HepG2 (cell line): ENCODE results near the gene JOSD1. TPM values are rescaled to one million over a fixed set of nuclear protein-coding genes. Genes with fewer than 3 reads are reported as not detected.

ENCODE experiments used
- ARHGAP35 ChIP-seq: sonication (generic); formaldehyde crosslinking; IDR thresholded peaks from 2 replicates; pipeline ENCODE4 v1.9.0; 2022; ENCODE audit warnings: mild to moderate bottlenecking, inconsistent platforms, moderate library complexity, missing genetic modification reagents, borderline replicate concordance
- HNRNPLL ChIP-seq: fragments of 200-400 bp; formaldehyde crosslinking; IDR thresholded peaks from 2 replicates; pipeline ENCODE4 v1.6.1; 2017; ENCODE audit warnings: mild to moderate bottlenecking, low read depth, low read length; ENCODE audit not compliant: poor library complexity, severe bottlenecking
- KLF11 ChIP-seq: IDR thresholded peaks from 2 replicates; pipeline ENCODE4 v1.6.1; 2016; ENCODE audit warnings: missing compliant biosample characterization
- MIER2 ChIP-seq: IDR thresholded peaks from 2 replicates; pipeline ENCODE4 v1.6.1; 2016; ENCODE audit warnings: missing biosample characterization, missing genetic modification reagents
- ONECUT2 ChIP-seq: sonication (generic); formaldehyde crosslinking; IDR thresholded peaks from 2 replicates; pipeline ENCODE4 v1.4.0; 2020; ENCODE audit warnings: missing genetic modification reagents
- PHF21A ChIP-seq: sonication (generic); formaldehyde crosslinking; IDR thresholded peaks from 2 replicates; pipeline ENCODE4 v1.5.0; 2020; ENCODE audit warnings: mild to moderate bottlenecking, missing genetic modification reagents
- RCOR2 ChIP-seq: IDR thresholded peaks from 2 replicates; pipeline ENCODE4 v1.6.1; 2016; ENCODE audit warnings: missing biosample characterization, missing genetic modification reagents
- RFX5 ChIP-seq: IDR thresholded peaks from 2 replicates; pipeline ENCODE4 v1.6.1; 2011; ENCODE audit warnings: low read depth, low read length, improper control_type of control experiment
- SP140L ChIP-seq: sonication (generic); formaldehyde crosslinking; IDR thresholded peaks from 2 replicates; pipeline ENCODE4 v1.4.0; 2020; ENCODE audit warnings: missing genetic modification reagents, borderline replicate concordance
- ZNF335 ChIP-seq: sonication (generic); formaldehyde crosslinking; IDR thresholded peaks from 2 replicates; pipeline ENCODE4 v1.4.0; 2020; ENCODE audit warnings: missing genetic modification reagents
- ZNF781 ChIP-seq: sonication (generic); formaldehyde crosslinking; IDR thresholded peaks from 2 replicates; pipeline ENCODE4 v1.5.1; 2020; ENCODE audit warnings: borderline replicate concordance, mild to moderate bottlenecking, missing genetic modification reagents; ENCODE audit errors: not compliant biosample characterization
- ZNF878 ChIP-seq: sonication (generic); formaldehyde crosslinking; IDR thresholded peaks from 2 replicates; pipeline ENCODE4 v1.8.1; 2023; ENCODE audit warnings: mild to moderate bottlenecking, missing genetic modification reagents, moderate library complexity
- polyA plus RNA-seq, 8 experiments: library from polyadenylated mRNA; depleted of rRNA in 3 of 8; stranded (reverse) in 7 of 8; unstranded in 1 of 8; fragments of >200 nt; fragmentation: Illumina TruSeq in 4 of 8; extraction: Trizol in 4 of 8; gene quantifications; 2 replicates each; pipeline versions ENCODE4 v1.2.1 to v1.2.3, GENCODE V29; 2011 to 2016; ENCODE audit warnings: low read depth in 4 of 8, missing spikeins in 1 of 8, mixed read lengths in 1 of 8; ENCODE audit not compliant: insufficient read depth in 1 of 8
- total RNA-seq, 5 experiments: library from RNA; depleted of rRNA; stranded (reverse); fragments of >200 nt; fragmentation: Illumina TruSeq; extraction: Trizol; gene quantifications; 2 replicates each; pipeline ENCODE4 v1.2.3, GENCODE V29; 2016; ENCODE audit warnings: low read depth in 1 of 5
- TF ChIP-seq, protein P1 (sequence below): sonication (generic); formaldehyde crosslinking; IDR thresholded peaks from 2 replicates; pipeline ENCODE4 v1.4.0; 2020; ENCODE audit warnings: missing genetic modification reagents, borderline replicate concordance
- TF ChIP-seq, protein P2 (sequence below): sonication (generic); formaldehyde crosslinking; IDR thresholded peaks from 2 replicates; pipeline ENCODE4 v1.9.0; 2021; ENCODE audit warnings: mild to moderate bottlenecking, missing genetic modification reagents
- TF ChIP-seq, protein P3 (sequence below): sonication (generic); formaldehyde crosslinking; IDR thresholded peaks from 2 replicates; pipeline ENCODE4 v1.5.0; 2020; ENCODE audit warnings: mild to moderate bottlenecking, missing genetic modification reagents, borderline replicate concordance

Gene JOSD1
- total and polyA plus RNA-seq, 2 of the 13 experiments (the other 11 are each of a cell fraction or from before 2014, with no cell fraction given), result 31.7 to 38.4 TPM

DNA sequence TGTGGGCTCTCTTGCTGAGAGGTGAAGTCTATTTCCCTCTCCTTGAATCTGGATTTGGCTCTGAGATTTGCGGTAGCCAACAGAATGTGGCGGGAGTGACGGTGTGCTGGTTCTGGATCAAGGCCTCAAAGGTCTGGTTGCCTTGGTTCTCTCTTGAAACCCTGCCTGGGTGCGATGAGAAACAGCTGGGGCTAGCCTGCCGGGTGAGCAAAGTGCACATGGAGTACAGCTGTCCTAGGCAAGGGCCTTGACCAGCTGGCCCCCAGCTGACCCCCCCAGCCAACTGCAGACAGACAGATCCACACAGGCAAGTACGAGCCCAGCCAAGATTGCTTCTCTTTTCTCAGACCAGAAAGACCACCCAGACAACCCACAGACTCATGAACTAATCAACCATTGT lies 44.2 kb upstream of the JOSD1 start (continued):
- TF ChIP-seq, protein P1, sequence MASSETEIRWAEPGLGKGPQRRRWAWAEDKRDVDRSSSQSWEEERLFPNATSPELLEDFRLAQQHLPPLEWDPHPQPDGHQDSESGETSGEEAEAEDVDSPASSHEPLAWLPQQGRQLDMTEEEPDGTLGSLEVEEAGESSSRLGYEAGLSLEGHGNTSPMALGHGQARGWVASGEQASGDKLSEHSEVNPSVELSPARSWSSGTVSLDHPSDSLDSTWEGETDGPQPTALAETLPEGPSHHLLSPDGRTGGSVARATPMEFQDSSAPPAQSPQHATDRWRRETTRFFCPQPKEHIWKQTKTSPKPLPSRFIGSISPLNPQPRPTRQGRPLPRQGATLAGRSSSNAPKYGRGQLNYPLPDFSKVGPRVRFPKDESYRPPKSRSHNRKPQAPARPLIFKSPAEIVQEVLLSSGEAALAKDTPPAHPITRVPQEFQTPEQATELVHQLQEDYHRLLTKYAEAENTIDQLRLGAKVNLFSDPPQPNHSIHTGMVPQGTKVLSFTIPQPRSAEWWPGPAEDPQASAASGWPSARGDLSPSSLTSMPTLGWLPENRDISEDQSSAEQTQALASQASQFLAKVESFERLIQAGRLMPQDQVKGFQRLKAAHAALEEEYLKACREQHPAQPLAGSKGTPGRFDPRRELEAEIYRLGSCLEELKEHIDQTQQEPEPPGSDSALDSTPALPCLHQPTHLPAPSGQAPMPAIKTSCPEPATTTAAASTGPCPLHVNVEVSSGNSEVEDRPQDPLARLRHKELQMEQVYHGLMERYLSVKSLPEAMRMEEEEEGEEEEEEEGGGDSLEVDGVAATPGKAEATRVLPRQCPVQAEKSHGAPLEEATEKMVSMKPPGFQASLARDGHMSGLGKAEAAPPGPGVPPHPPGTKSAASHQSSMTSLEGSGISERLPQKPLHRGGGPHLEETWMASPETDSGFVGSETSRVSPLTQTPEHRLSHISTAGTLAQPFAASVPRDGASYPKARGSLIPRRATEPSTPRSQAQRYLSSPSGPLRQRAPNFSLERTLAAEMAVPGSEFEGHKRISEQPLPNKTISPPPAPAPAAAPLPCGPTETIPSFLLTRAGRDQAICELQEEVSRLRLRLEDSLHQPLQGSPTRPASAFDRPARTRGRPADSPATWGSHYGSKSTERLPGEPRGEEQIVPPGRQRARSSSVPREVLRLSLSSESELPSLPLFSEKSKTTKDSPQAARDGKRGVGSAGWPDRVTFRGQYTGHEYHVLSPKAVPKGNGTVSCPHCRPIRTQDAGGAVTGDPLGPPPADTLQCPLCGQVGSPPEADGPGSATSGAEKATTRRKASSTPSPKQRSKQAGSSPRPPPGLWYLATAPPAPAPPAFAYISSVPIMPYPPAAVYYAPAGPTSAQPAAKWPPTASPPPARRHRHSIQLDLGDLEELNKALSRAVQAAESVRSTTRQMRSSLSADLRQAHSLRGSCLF (CRISPR knock-in tag), result no peak
- no peak for TF ChIP-seq HNRNPLL
- TF ChIP-seq MIER2 (CRISPR knock-in tag), result no peak
- no peak for TF ChIP-seq ZNF335 (CRISPR knock-in tag)
- TF ChIP-seq ONECUT2 (CRISPR knock-in tag), result no peak
- TF ChIP-seq KLF11, result no peak
- no peak for TF ChIP-seq RFX5
- TF ChIP-seq SP140L (CRISPR knock-in tag), result no peak
- TF ChIP-seq ARHGAP35 (CRISPR knock-in tag), result no peak
- 0 out of 2 replicates have a peak, but pooled peaks have one; percentile 26 for TF ChIP-seq PHF21A
- TF ChIP-seq RCOR2, result no peak
- TF ChIP-seq, protein P2, sequence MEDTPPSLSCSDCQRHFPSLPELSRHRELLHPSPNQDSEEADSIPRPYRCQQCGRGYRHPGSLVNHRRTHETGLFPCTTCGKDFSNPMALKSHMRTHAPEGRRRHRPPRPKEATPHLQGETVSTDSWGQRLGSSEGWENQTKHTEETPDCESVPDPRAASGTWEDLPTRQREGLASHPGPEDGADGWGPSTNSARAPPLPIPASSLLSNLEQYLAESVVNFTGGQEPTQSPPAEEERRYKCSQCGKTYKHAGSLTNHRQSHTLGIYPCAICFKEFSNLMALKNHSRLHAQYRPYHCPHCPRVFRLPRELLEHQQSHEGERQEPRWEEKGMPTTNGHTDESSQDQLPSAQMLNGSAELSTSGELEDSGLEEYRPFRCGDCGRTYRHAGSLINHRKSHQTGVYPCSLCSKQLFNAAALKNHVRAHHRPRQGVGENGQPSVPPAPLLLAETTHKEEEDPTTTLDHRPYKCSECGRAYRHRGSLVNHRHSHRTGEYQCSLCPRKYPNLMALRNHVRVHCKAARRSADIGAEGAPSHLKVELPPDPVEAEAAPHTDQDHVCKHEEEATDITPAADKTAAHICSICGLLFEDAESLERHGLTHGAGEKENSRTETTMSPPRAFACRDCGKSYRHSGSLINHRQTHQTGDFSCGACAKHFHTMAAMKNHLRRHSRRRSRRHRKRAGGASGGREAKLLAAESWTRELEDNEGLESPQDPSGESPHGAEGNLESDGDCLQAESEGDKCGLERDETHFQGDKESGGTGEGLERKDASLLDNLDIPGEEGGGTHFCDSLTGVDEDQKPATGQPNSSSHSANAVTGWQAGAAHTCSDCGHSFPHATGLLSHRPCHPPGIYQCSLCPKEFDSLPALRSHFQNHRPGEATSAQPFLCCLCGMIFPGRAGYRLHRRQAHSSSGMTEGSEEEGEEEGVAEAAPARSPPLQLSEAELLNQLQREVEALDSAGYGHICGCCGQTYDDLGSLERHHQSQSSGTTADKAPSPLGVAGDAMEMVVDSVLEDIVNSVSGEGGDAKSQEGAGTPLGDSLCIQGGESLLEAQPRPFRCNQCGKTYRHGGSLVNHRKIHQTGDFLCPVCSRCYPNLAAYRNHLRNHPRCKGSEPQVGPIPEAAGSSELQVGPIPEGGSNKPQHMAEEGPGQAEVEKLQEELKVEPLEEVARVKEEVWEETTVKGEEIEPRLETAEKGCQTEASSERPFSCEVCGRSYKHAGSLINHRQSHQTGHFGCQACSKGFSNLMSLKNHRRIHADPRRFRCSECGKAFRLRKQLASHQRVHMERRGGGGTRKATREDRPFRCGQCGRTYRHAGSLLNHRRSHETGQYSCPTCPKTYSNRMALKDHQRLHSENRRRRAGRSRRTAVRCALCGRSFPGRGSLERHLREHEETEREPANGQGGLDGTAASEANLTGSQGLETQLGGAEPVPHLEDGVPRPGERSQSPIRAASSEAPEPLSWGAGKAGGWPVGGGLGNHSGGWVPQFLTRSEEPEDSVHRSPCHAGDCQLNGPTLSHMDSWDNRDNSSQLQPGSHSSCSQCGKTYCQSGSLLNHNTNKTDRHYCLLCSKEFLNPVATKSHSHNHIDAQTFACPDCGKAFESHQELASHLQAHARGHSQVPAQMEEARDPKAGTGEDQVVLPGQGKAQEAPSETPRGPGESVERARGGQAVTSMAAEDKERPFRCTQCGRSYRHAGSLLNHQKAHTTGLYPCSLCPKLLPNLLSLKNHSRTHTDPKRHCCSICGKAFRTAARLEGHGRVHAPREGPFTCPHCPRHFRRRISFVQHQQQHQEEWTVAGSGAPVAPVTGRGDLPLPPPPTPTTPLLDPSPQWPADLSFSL (CRISPR knock-in tag), result no peak
- no peak for TF ChIP-seq ZNF781 (CRISPR knock-in tag)
- TF ChIP-seq ZNF878, result no peak
- TF ChIP-seq, protein P3, sequence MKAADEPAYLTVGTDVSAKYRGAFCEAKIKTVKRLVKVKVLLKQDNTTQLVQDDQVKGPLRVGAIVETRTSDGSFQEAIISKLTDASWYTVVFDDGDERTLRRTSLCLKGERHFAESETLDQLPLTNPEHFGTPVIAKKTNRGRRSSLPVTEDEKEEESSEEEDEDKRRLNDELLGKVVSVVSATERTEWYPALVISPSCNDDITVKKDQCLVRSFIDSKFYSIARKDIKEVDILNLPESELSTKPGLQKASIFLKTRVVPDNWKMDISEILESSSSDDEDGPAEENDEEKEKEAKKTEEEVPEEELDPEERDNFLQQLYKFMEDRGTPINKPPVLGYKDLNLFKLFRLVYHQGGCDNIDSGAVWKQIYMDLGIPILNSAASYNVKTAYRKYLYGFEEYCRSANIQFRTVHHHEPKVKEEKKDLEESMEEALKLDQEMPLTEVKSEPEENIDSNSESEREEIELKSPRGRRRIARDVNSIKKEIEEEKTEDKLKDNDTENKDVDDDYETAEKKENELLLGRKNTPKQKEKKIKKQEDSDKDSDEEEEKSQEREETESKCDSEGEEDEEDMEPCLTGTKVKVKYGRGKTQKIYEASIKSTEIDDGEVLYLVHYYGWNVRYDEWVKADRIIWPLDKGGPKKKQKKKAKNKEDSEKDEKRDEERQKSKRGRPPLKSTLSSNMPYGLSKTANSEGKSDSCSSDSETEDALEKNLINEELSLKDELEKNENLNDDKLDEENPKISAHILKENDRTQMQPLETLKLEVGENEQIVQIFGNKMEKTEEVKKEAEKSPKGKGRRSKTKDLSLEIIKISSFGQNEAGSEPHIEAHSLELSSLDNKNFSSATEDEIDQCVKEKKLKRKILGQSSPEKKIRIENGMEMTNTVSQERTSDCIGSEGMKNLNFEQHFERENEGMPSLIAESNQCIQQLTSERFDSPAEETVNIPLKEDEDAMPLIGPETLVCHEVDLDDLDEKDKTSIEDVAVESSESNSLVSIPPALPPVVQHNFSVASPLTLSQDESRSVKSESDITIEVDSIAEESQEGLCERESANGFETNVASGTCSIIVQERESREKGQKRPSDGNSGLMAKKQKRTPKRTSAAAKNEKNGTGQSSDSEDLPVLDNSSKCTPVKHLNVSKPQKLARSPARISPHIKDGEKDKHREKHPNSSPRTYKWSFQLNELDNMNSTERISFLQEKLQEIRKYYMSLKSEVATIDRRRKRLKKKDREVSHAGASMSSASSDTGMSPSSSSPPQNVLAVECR (CRISPR knock-in tag), result peak; percentile 52; the same call in 1 of the 2 replicates
